ENCODE measurements around the gene RIC8A. TPM values are rescaled to one million over a fixed set of nuclear protein-coding genes. Genes with fewer than 3 reads are reported as not detected.

RIC8A gene
- total RNA-seq, 1 experiment from 2014 or later, result 56.2 TPM

GRCh38 chr11:261624-262023 is 54.1 kb downstream of the RIC8A start:
- H3K9me2 ChIP-seq (replicated peaks; ENCODE audit: insufficient read depth, low read length), result no peaks in the 10 kb centered on the region
- no peaks in the 10 kb centered on the region for H3K79me2 ChIP-seq (ENCODE audit: low read length)
- no peak overlapping the region for H3K27ac ChIP-seq (ENCODE audit: low read length)
- no peak overlapping the region for H3K9ac ChIP-seq (ENCODE audit: low read length)
- H3K27me3 ChIP-seq (ENCODE audit: low read length), result no peaks in the 10 kb centered on the region
- H3K9me3 ChIP-seq (ENCODE audit: low read length), result no peaks in the 10 kb centered on the region
- no peak overlapping the region for H3K4me3 ChIP-seq (ENCODE audit: low read length)
- H3K4me1 ChIP-seq (ENCODE audit: low read length), result peaks cover 19% of the 10 kb centered on the region
- no peak for DNase-seq
- no peak overlapping the region for H3K4me2 ChIP-seq (ENCODE audit: low read depth, low read length, poor library complexity, severe bottlenecking)
- no peaks in the 10 kb centered on the region for H4K20me1 ChIP-seq (ENCODE audit: insufficient read depth, low read depth, low read length)
- H3K36me3 ChIP-seq (ENCODE audit: insufficient read depth, low read length), result no peaks in the 10 kb centered on the region
- no peak overlapping the region for H2AFZ ChIP-seq (ENCODE audit: low read length)

Other genes with a start within 250 kb of the RIC8A start
- not detected in 2 replicates for gene SCGB1C1, start 14.6 kb upstream of the RIC8A start, total RNA-seq (2014; rRNA removed; shearing (Covaris generic); ENCODE audit: low replicate concordance)
- gene BET1L, start 309 bp upstream of the RIC8A start, total RNA-seq (2014; rRNA removed; shearing (Covaris generic); ENCODE audit: low replicate concordance), result 16.8 TPM in 2 replicates
- gene SIRT3, start 28.6 kb downstream of the RIC8A start, total RNA-seq (2014; rRNA removed; shearing (Covaris generic); ENCODE audit: low replicate concordance), result 13.6 and 17.2 TPM in 2 replicates
- gene PSMD13, start 29.3 kb downstream of the RIC8A start, total RNA-seq (2014; rRNA removed; shearing (Covaris generic); ENCODE audit: low replicate concordance), result 86.7 and 92.7 TPM in 2 replicates
- 0.11 TPM in 1 of 2 replicates, not detected in the other for gene NLRP6, start 70.7 kb downstream of the RIC8A start, total RNA-seq (2014; rRNA removed; shearing (Covaris generic); ENCODE audit: low replicate concordance)
- gene PGGHG, start 81.4 kb downstream of the RIC8A start, total RNA-seq (2014; rRNA removed; shearing (Covaris generic); ENCODE audit: low replicate concordance), result 17.0 and 24.2 TPM in 2 replicates
- not detected in 2 replicates for gene IFITM5, start 91.8 kb downstream of the RIC8A start, total RNA-seq (2014; rRNA removed; shearing (Covaris generic); ENCODE audit: low replicate concordance)
- 18.5 and 19.4 TPM in 2 replicates for gene IFITM2, start 100.1 kb downstream of the RIC8A start, total RNA-seq (2014; rRNA removed; shearing (Covaris generic); ENCODE audit: low replicate concordance)
- gene IFITM1, start 106.3 kb downstream of the RIC8A start, total RNA-seq (2014; rRNA removed; shearing (Covaris generic); ENCODE audit: low replicate concordance), result 125 and 216 TPM in 2 replicates
- 1.7 TPM in 1 of 2 replicates, not detected in the other for gene IFITM3, start 113.2 kb downstream of the RIC8A start, total RNA-seq (2014; rRNA removed; shearing (Covaris generic); ENCODE audit: low replicate concordance)
- gene B4GALNT4, start 161.8 kb downstream of the RIC8A start, total RNA-seq (2014; rRNA removed; shearing (Covaris generic); ENCODE audit: low replicate concordance), result not detected in 2 replicates
- gene PKP3, start 186.5 kb downstream of the RIC8A start, total RNA-seq (2014; rRNA removed; shearing (Covaris generic); ENCODE audit: low replicate concordance), result 0.76 TPM in 1 of 2 replicates, not detected in the other
- gene SIGIRR, start 207.3 kb downstream of the RIC8A start, total RNA-seq (2014; rRNA removed; shearing (Covaris generic); ENCODE audit: low replicate concordance), result 28.9 and 34.6 TPM in 2 replicates
- 1.4 and 2.2 TPM in 2 replicates for gene ANO9, start 234.3 kb downstream of the RIC8A start, total RNA-seq (2014; rRNA removed; shearing (Covaris generic); ENCODE audit: low replicate concordance)
- gene PTDSS2, start 242.6 kb downstream of the RIC8A start, total RNA-seq (2014; rRNA removed; shearing (Covaris generic); ENCODE audit: low replicate concordance), result 13.5 and 25.4 TPM in 2 replicates

Measured in Karpas-422 (cell line).